Myocyte (in vitro differentiated cells): Measurements from ENCODE around the gene OR10G3. TPM values are rescaled to one million over a fixed set of nuclear protein-coding genes. Genes with fewer than 3 reads are reported as not detected.
"Not testable (repeated sequence)": the region's sequence is repeated elsewhere in the genome, so short reads cannot be mapped to it uniquely, and the experiment has no call there.

Experiments used
- DNase-seq: peaks from one replicate; pipeline ENCODE4 v3.0.0-alpha.2; 2012; ENCODE audit warnings: low read depth
- polyA plus RNA-seq: library from polyadenylated mRNA; unstranded; fragments of >200 nt; gene quantifications from one replicate; pipeline ENCODE4 v1.2.1, GENCODE V29; 2012; ENCODE audit warnings: missing spikeins
- total RNA-seq: library from RNA; depleted of rRNA; stranded (reverse); fragments of >200 nt; gene quantifications from 2 replicates; pipeline ENCODE4 v1.2.3, GENCODE V29; 2014

OR10G3 gene
- total RNA-seq: not detected in 2 replicates
- polyA plus RNA-seq: not detected

GRCh38 chr14:21579976-21580375, at the start of gene OR10G3:
OR10G3 (minus strand) TSS chr14:21580076; CDS start chr14:21570744, 9,332 bp downstream.
- no peak for DNase-seq

- DNase-seq: no peak
Observed at GRCh38 chr14:21626491-21627230, 46.8 kb upstream of the OR10G3 start.

DNA sequence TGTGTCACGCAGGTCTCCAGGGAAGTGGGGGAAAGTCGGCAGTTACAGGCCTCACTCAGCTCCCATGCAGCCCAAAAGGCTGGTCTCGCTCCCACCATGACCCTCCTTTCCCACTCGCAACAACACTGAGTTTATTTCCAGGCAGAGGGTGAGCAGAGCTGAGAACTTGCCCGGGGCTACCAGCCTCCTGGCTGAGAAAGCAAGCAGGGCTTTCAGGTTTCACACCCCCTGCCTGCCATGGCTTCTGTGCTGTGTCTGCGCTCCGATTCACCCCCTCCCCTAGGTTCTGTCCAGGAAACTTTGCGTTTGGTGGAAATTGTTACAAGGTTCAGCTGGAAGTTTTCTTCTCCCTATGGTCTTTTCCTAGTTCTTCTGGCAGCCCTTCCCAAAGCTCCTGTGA, 37.7 kb upstream of the OR10G3 start:
- no peak for DNase-seq

GRCh38 chr14:21614240-21614639, 34.4 kb upstream of the OR10G3 start:
- DNase-seq: no peak

DNA sequence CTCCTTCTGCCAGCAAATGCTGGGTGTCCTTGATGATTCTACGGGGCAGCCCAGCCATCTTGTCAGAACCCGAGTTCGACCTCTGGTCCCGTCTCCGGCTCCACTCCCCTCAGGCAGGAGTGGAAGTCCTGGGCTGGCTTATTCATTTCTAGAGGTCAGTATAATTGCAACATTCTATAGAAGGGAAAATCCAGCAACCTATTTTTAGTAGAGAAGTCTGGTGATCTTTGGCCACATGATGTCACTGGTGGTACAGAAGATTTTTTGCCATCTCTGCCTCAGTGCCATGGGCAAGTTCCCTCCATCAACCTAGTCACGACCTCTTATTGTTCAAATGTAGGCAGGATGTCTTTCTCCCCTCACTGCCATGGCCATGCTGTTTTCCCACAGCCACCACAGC, 32.4 kb upstream of the OR10G3 start:
- no peak for DNase-seq

- DNase-seq: not testable (repeated sequence)
Observed at GRCh38 chr14:21602181-21602580, 22.3 kb upstream of the OR10G3 start.

GRCh38 chr14:21589317-21589716, 9.4 kb upstream of the OR10G3 start:
- no peak for DNase-seq

GRCh38 chr14:21575661-21576060, 4.2 kb downstream of the OR10G3 start:
- DNase-seq: no peak

DNA sequence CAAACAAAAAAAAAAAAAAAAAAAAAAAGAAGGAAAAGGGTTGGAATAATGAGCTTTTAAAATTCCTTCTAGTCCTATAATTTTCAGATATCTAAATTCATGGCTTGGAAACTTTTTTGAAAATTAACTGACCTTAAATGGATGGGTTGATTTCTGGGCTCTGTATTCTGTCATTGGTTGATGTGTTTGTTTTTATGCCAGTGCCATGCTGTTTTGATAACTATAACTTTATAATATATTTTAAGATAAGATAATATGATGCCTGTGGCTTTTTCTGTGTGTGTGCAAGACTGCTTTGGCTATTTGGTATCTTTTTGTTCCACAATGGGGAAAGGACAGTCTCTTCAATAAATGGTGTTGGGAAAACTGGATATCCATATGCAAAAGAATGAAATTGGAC, 7.3 kb downstream of the OR10G3 start:
- no peak for DNase-seq

DNA sequence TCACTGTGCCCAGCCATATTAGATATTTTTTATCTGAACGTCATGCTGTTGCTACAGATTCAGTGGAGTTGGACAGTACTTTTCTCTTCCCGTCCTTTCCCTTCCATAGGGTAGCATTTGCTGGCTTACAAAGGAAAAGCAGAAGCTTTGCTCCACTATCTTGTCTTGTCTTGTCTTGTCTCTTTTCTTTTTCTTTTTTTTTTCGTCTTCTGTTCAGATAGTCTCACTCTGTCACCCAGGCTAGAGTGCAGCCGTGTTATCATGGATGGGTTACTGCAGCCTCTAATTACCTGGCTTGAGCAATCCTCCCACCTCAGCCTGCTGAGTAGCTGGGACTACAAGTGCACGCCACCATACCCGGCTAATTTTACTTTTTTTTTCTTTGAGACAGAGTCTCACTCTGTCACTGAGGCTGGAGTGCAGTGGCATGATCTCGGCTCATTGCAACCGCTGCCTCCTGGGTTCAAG, 21.1 kb downstream of the OR10G3 start:
- no peak for DNase-seq

- peak; percentile 92 for DNase-seq
Observed at GRCh38 chr14:21557084-21557901, 22.6 kb downstream of the OR10G3 start.

- DNase-seq: no peak
Observed at GRCh38 chr14:21556378-21557083, 23.3 kb downstream of the OR10G3 start.

DNA sequence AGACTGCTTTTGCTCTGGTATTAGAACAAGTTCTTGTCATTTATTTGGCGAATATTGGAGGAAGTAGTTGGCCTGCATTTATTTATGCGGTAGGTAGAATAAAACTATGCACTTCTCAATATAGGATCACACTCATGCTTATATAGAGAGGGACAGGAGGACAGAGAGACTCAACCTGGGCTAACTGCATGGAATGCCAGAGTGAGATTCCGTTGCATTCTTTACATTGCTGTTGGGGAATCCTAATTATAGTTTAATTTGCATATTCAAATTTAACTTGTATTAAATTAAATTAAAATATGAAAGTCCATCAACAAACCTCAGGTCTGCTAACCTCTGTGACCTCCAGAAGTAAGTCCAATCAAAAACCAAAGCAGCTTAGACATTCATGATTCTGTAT, 26.6 kb downstream of the OR10G3 start:
- no peak for DNase-seq

DNA sequence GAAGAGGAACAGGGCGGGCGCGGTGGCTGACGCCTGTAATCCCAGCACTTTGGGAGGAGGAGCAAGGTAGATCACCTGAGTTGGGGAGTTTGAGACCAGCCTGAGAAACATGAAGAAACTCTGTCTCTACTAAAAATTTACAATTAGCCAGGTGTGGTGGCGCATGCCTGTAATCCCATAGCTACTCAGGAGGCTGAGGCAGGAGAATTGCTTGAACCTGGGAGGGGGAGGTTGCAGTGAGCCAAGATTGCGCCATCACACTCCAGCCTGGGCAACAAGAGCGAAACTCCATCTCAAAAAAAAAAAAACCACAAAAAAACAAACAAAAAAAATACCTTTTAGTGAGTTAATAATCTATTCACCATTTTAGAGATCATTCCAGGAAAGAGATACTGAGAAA, 35.3 kb downstream of the OR10G3 start:
- DNase-seq: not testable (repeated sequence)

GRCh38 chr14:21543963-21544362, 35.9 kb downstream of the OR10G3 start:
- no peak for DNase-seq

DNA sequence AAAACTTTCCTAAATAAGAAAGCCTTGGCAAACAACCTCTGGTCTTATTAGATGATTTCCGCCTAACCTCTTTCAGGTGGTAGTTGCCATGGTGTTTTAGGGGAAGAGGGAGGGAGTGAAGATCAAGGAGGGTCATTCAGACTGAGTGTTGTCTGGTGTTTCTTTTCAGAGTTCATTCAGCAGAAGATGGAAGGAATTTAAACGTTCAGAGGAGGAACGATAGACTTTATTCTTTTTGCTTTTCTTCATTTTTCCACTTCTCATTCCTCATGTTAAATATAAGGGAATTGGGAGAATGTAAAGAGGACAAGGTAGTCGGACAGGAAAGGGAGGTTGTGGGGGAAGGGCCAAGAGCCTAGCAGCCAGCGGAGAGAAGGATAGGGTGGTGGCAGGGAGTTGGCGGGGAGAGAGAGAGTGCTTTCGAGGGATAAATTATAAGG, 36.3 kb downstream of the OR10G3 start:
- no peak for DNase-seq

DNA sequence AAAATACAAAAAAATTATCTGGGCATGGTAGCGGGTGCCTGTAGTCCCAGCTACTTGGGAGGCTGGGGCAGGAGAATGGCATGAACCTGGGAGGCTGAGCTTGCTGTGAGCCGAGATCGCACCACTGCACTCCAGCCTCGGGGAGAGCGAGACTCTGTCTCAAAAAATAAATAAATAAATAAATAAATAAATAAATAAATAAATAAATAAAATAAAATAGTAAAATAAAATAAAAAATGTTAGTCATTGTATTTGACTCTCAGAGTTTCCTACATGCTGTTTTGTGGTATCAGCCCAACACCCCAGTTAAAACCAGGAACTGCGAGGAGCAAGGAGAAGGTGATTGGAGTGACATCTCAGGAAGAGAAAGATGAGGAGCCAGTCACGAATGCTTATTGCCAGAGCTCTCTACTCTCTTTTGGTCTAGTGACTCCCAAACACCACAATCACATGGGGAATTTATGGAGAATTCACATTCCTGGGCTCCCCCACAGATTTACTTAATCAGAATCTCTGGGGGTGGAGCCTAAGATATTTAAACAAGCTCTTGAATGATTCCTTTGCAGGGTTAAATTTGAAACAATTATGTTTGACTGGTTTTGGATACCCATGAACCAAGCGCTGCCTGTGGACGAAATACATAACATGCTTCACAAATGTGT, 38.3 kb downstream of the OR10G3 start:
- no peak for DNase-seq

GRCh38 chr14:21539189-21539940, 40.5 kb downstream of the OR10G3 start:
- no peak for DNase-seq

DNA sequence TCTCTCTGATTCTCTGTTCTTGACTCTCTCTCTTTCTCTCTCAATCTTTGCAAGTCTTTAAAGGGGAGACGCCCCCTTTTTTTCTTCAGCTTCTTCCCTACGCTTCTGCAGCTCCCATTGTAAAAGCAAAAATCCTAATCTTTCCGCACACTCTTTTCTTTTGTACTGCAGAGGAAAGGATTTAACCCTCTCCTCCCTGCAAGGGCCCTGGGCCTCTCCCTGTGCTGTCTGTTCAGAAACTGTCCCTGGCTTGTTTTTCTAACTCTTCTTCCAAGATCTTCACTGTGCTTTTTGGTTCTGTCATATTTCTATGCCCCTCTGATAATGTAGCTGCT, 42.8 kb downstream of the OR10G3 start:
- no peak for DNase-seq

DNA sequence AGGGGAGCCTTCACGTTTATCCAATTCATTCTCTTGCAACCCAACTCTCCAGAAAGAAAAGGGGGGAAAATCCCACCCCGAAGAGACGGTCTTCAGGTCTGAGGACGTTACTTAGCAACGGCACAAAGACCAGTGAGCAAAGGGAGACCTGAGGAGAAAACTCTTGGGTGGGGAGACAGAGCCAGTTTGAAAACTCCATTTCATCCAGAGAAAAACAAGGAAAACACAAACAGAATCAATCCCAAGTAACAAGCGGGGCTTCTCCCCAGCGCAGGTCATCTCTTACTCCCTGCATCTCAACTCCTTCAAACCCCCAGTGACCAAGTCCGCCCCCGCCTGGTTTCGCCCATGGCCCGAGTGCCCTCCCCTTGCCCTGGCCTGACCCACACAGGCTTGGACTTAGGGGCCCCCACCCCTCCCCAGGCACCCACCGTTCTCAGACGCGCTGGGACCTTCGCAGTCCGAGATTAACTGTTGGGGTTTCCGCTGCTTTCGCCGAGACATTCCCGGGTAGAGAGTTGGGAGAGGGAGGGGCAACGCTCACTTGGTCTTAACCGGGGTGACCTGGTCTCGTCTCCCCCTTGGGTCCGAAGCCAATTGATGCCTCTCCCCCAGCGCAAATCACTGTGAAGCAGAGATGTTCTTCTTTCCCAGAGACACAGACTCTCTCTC, 43.3 kb downstream of the OR10G3 start:
- DNase-seq: no peak
